WTC11 (cell line): ENCODE results near the gene LEF1. TPM values are rescaled to one million over a fixed set of nuclear protein-coding genes. Genes with fewer than 3 reads are reported as not detected.

ENCODE experiments used
- ATAC-seq: fragments of 200-7000 bp; cut with Tn5 transposase; 2 replicates; pipeline ENCODE4 v1.10.0; 2021; ENCODE audit warnings: mild to moderate bottlenecking, moderate library complexity
- CTCF ChIA-PET: fragments of 300-600 bp; sonication (Branson Sonifier 250); formaldehyde crosslinking; loops from one replicate; lab custom pipeline; 2021; ENCODE audit warnings: antibody characterized with exemption; lab: Charles Lee
- POLR2A ChIA-PET: fragments of 350-600 bp; sonication (Branson Sonifier 250); formaldehyde crosslinking; loops from one replicate; lab custom pipeline; 2021; ENCODE audit warnings: antibody characterized with exemption; lab: Charles Lee
- DNase-seq: peaks from one replicate; pipeline ENCODE4 v3.0.0; 2021; ENCODE audit warnings: low spot score
- H3K27ac Mint-ChIP-seq: 2 replicates; pipeline ENCODE4 v1.8.0; 2021; ENCODE audit warnings: mixed read lengths
- H3K27me3 Mint-ChIP-seq: 2 replicates; pipeline ENCODE4 v1.8.0; 2021; ENCODE audit warnings: low read depth, mild to moderate bottlenecking, moderate library complexity, mixed read lengths
- H3K36me3 Mint-ChIP-seq: 2 replicates; pipeline ENCODE4 v1.8.0; 2021; ENCODE audit warnings: mixed read lengths
- H3K4me1 Mint-ChIP-seq: 2 replicates; pipeline ENCODE4 v1.8.0; 2022; ENCODE audit warnings: mixed read lengths
- H3K4me3 Mint-ChIP-seq: 2 replicates; pipeline ENCODE4 v1.8.0; 2021; ENCODE audit warnings: mild to moderate bottlenecking, moderate library complexity, mixed read lengths
- H3K9me3 Mint-ChIP-seq: 2 replicates; pipeline ENCODE4 v1.8.0; 2021; ENCODE audit warnings: mixed read lengths
- AFF4 ChIP-seq: sonication (generic); formaldehyde crosslinking; IDR thresholded peaks from 2 replicates; pipeline ENCODE4 v1.8.1; 2023; ENCODE audit warnings: mild to moderate bottlenecking, missing genetic modification reagents, borderline replicate concordance
- CTCF ChIP-seq: fragments of 200-600 bp; IDR thresholded peaks from 2 replicates; pipeline ENCODE4 v1.8.0; 2022; ENCODE audit warnings: antibody characterized with exemption
- IRF2 ChIP-seq: sonication (generic); formaldehyde crosslinking; IDR thresholded peaks from 2 replicates; pipeline ENCODE4 v1.8.0; 2022; ENCODE audit warnings: low read depth, missing genetic modification reagents, borderline replicate concordance
- NR2C2 ChIP-seq: sonication (generic); formaldehyde crosslinking; IDR thresholded peaks from 2 replicates; pipeline ENCODE4 v1.8.0; 2022; ENCODE audit warnings: mild to moderate bottlenecking, missing genetic modification reagents
- NR3C1 ChIP-seq: sonication (generic); formaldehyde crosslinking; conservative IDR thresholded peaks from 2 replicates; pipeline ENCODE4 v1.8.1; 2023; ENCODE audit warnings: low read depth, mild to moderate bottlenecking, missing genetic modification reagents
- PREB ChIP-seq: sonication (generic); formaldehyde crosslinking; IDR thresholded peaks from 2 replicates; pipeline ENCODE4 v1.8.1; 2022; ENCODE audit warnings: mild to moderate bottlenecking, missing genetic modification reagents, moderate library complexity, borderline replicate concordance
- TEAD1 ChIP-seq: sonication (generic); formaldehyde crosslinking; IDR thresholded peaks from 2 replicates; pipeline ENCODE4 v1.8.0; 2022; ENCODE audit warnings: mild to moderate bottlenecking, missing genetic modification reagents
- TP53 ChIP-seq: sonication (generic); formaldehyde crosslinking; IDR thresholded peaks from 2 replicates; pipeline ENCODE4 v1.8.1; 2023; ENCODE audit warnings: mild to moderate bottlenecking, missing genetic modification reagents
- USF2 ChIP-seq: sonication (generic); formaldehyde crosslinking; IDR thresholded peaks from 2 replicates; pipeline ENCODE4 v1.8.1; 2023; ENCODE audit warnings: mild to moderate bottlenecking, missing genetic modification reagents, moderate library complexity
- ZNF281 ChIP-seq: sonication (generic); formaldehyde crosslinking; IDR thresholded peaks from 2 replicates; pipeline ENCODE4 v1.8.0; 2023; ENCODE audit warnings: mild to moderate bottlenecking, missing genetic modification reagents
- ZNF317 ChIP-seq: sonication (generic); formaldehyde crosslinking; IDR thresholded peaks from 2 replicates; pipeline ENCODE4 v1.8.1; 2023; ENCODE audit warnings: low read depth, mild to moderate bottlenecking, moderate library complexity, missing genetic modification reagents, borderline replicate concordance
- ZNF425 ChIP-seq: fragments of 250-450 bp; sonication (Bioruptor Pico); conservative IDR thresholded peaks from 2 replicates; pipeline ENCODE4 v1.9.0; 2021; ENCODE audit warnings: mild to moderate bottlenecking
- total RNA-seq: library from RNA; stranded (reverse); gene quantifications from 3 replicates; pipeline ENCODE4 v1.2.3, GENCODE V29; 2021
- TF ChIP-seq, protein P1 (sequence below): sonication (generic); formaldehyde crosslinking; IDR thresholded peaks from 2 replicates; pipeline ENCODE4 v1.8.0; 2023; ENCODE audit warnings: missing genetic modification reagents, mild to moderate bottlenecking, borderline replicate concordance

The LEF1 gene
- total RNA-seq, 1 experiment from 2014 or later = 1.3 TPM

DNA sequence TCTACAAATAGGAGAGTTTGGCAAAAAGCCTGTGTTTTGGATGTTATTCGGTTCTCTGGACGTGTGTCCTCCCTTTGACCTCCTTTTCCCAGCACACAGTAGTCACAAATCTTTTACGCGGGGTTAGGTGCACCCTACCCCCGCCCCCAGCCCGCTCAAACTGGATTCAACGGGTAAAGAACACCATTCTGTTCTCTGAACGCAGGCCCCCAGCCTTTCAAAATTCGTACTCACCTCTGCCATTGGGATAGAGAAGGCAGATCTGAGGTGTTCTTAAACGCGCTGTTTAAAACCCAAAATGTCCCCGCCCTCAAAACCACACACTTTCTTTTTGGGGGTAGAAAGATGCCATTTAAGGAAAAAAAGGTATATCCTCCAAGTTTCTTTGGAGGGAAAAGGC lies 2.7 kb downstream of the LEF1 start (continued):
- TF ChIP-seq, protein P1, sequence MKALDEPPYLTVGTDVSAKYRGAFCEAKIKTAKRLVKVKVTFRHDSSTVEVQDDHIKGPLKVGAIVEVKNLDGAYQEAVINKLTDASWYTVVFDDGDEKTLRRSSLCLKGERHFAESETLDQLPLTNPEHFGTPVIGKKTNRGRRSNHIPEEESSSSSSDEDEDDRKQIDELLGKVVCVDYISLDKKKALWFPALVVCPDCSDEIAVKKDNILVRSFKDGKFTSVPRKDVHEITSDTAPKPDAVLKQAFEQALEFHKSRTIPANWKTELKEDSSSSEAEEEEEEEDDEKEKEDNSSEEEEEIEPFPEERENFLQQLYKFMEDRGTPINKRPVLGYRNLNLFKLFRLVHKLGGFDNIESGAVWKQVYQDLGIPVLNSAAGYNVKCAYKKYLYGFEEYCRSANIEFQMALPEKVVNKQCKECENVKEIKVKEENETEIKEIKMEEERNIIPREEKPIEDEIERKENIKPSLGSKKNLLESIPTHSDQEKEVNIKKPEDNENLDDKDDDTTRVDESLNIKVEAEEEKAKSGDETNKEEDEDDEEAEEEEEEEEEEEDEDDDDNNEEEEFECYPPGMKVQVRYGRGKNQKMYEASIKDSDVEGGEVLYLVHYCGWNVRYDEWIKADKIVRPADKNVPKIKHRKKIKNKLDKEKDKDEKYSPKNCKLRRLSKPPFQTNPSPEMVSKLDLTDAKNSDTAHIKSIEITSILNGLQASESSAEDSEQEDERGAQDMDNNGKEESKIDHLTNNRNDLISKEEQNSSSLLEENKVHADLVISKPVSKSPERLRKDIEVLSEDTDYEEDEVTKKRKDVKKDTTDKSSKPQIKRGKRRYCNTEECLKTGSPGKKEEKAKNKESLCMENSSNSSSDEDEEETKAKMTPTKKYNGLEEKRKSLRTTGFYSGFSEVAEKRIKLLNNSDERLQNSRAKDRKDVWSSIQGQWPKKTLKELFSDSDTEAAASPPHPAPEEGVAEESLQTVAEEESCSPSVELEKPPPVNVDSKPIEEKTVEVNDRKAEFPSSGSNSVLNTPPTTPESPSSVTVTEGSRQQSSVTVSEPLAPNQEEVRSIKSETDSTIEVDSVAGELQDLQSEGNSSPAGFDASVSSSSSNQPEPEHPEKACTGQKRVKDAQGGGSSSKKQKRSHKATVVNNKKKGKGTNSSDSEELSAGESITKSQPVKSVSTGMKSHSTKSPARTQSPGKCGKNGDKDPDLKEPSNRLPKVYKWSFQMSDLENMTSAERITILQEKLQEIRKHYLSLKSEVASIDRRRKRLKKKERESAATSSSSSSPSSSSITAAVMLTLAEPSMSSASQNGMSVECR (CRISPR knock-in tag) = no peak
- TF ChIP-seq CTCF (no peak), ZNF317 (CRISPR knock-in tag) (no peak), TP53 (no peak), NR2C2 (no peak), AFF4 (CRISPR knock-in tag) (no peak)

- peak overlapping the region; percentile 51 for H3K4me3 Mint-ChIP-seq
- no peak overlapping the region for H3K27ac Mint-ChIP-seq
- no peaks in the 10 kb centered on the region for H3K36me3 Mint-ChIP-seq
- no peaks in the 10 kb centered on the region for H3K9me3 Mint-ChIP-seq
- DNase-seq (no peak), ATAC-seq (no peak)
- peaks cover 45% of the 10 kb centered on the region for H3K4me1 Mint-ChIP-seq
- POLR2A ChIA-PET = no interaction called here
- CTCF ChIA-PET = no interaction called here
- peaks cover 95% of the 10 kb centered on the region for H3K27me3 Mint-ChIP-seq
- TF ChIP-seq IRF2 (CRISPR knock-in tag) (no peak), USF2 (CRISPR knock-in tag) (no peak), NR3C1 (CRISPR knock-in tag) (no peak), ZNF281 (CRISPR knock-in tag) (no peak), ZNF425 (CRISPR knock-in tag) (no peak), PREB (no peak), TEAD1 (CRISPR knock-in tag) (no peak)
- TF ChIP-seq, protein P1 (CRISPR knock-in tag) = no peak
Observed at GRCh38 chr4:108165586-108165985, 3.1 kb downstream of the LEF1 start.
